ENCODE measurements around the gene TCF7L2.

The TCF7L2 gene

DNA sequence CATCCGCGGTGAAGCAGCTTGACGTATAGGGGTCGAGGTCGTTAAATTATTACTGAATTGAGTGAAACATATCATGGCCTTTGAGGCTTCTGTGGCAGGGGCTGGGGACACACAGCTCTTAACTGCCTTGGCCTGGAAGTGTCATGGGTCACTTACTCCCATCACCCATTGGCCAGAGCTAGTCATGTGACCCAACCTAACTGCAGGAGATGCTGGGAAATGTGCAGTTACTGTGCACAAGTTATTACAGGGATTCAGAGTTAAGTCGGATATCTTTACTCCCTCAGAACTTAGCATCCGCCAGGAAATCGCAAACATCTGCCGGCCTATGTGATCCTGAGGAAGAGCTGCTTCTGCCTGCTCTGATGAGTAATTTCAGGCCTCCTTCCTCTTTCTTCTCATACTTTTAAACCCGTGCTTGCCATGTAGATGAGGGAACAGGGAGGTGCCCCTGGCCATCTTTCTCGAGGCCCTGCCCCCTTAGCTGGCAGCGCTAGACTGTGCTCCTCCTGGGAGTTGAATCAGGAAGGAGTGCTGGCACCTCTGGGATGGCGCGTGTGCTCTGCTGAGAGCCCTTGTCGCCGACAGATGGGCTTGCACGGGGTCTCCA lies 203.6 kb downstream of the TCF7L2 start:
- Histone ChIP-seq H4K91ac (ENCODE audit: low read depth, low read length) (no peak overlapping the region), H2BK12ac (ENCODE audit: low read length) (no peak overlapping the region), H3K23ac (ENCODE audit: low read length) (no peak overlapping the region), H3K9ac (ENCODE audit: low read length) (no peak overlapping the region), H2BK5ac (ENCODE audit: low read depth, low read length, poor library complexity) (no peak overlapping the region), H3K27ac (ENCODE audit: low read depth, low read length) (no peak overlapping the region), H4K12ac (ENCODE audit: low read depth, low read length) (no peak overlapping the region), H3K4me3 (ENCODE audit: low read depth, low read length) (no peak overlapping the region), H3K9me3 (ENCODE audit: insufficient read depth, low read depth, low read length) (no peaks in the 10 kb centered on the region), H3K18ac (ENCODE audit: low read length) (no peak overlapping the region), H4K8ac (ENCODE audit: low read depth, low read length) (no peak overlapping the region), H3K79me1 (ENCODE audit: low read length) (no peaks in the 10 kb centered on the region), H3K27me3 (ENCODE audit: insufficient read depth, low read length) (no peaks in the 10 kb centered on the region), H3K4me1 (ENCODE audit: control insufficient read depth in 1 of 2, insufficient read depth in 2 of 2, low read length in 2 of 2) (no peaks in the 10 kb centered on the region), H3K4me2 (ENCODE audit: low read length) (no peak overlapping the region), H3K4ac (ENCODE audit: low read depth, low read length) (no peak overlapping the region), H2AFZ (ENCODE audit: insufficient read depth, low read length, poor library complexity) (no peak overlapping the region), H2AK5ac (ENCODE audit: low read length) (no peak overlapping the region), H3K79me2 (ENCODE audit: control insufficient read depth, insufficient read depth, low read length, poor library complexity) (no peaks in the 10 kb centered on the region), H3K14ac (ENCODE audit: low read length) (no peak overlapping the region), H3K36me3 (ENCODE audit: control insufficient read depth in 1 of 2, insufficient read depth in 2 of 2, low read length in 2 of 2) (peaks cover 45 to 68% of the 10 kb centered on the region in 2 experiments), H2BK120ac (ENCODE audit: insufficient read depth, low read length, poor library complexity) (no peak overlapping the region)
- peak in 1 of 2 donors; percentile 25 for DNase-seq
- no CpG with 5 or more reads among the region's 17 CpGs for WGBS (ENCODE audit: extremely low coverage, insufficient coverage, insufficient read length)

- no peak overlapping the region for H4K8ac ChIP-seq (ENCODE audit: low read depth, low read length)
- H3K4ac ChIP-seq (ENCODE audit: low read depth, low read length) = no peak overlapping the region
- H3K27ac ChIP-seq (ENCODE audit: low read depth, low read length) = no peak overlapping the region
- no peak overlapping the region for H2BK120ac ChIP-seq (ENCODE audit: insufficient read depth, low read length, poor library complexity)
- no peaks in the 10 kb centered on the region for H3K79me2 ChIP-seq (ENCODE audit: control insufficient read depth, insufficient read depth, low read length, poor library complexity)
- no peak overlapping the region for H3K23ac ChIP-seq (ENCODE audit: low read length)
- H2AK5ac ChIP-seq (ENCODE audit: low read length) = no peak overlapping the region
- H3K9me3 ChIP-seq (ENCODE audit: insufficient read depth, low read depth, low read length) = no peaks in the 10 kb centered on the region
- H3K4me1 ChIP-seq (ENCODE audit: control insufficient read depth in 1 of 2, insufficient read depth in 2 of 2, low read length in 2 of 2) = no peaks in the 10 kb centered on the region
- no peak overlapping the region for H2AFZ ChIP-seq (ENCODE audit: insufficient read depth, low read length, poor library complexity)
- no peak overlapping the region for H3K4me3 ChIP-seq (ENCODE audit: low read depth, low read length)
- H3K18ac ChIP-seq (ENCODE audit: low read length) = no peak overlapping the region
- no CpG with 5 or more reads among the region's 7 CpGs for WGBS (ENCODE audit: extremely low coverage, insufficient coverage, insufficient read length)
- H4K12ac ChIP-seq (ENCODE audit: low read depth, low read length) = no peak overlapping the region
- H4K91ac ChIP-seq (ENCODE audit: low read depth, low read length) = no peak overlapping the region
- DNase-seq = no peak
- no peaks in the 10 kb centered on the region for H3K27me3 ChIP-seq (ENCODE audit: insufficient read depth, low read length)
- peaks cover 44 to 61% of the 10 kb centered on the region in 2 experiments for H3K36me3 ChIP-seq (ENCODE audit: control insufficient read depth in 1 of 2, insufficient read depth in 2 of 2, low read length in 2 of 2)
- no peak overlapping the region for H2BK5ac ChIP-seq (ENCODE audit: low read depth, low read length, poor library complexity)
- H2BK12ac ChIP-seq (ENCODE audit: low read length) = no peak overlapping the region
- no peaks in the 10 kb centered on the region for H3K79me1 ChIP-seq (ENCODE audit: low read length)
- no peak overlapping the region for H3K4me2 ChIP-seq (ENCODE audit: low read length)
- H3K14ac ChIP-seq (ENCODE audit: low read length) = no peak overlapping the region
- H3K9ac ChIP-seq (ENCODE audit: low read length) = no peak overlapping the region
Measured at GRCh38 chr10:113157441-113157840, 207.4 kb downstream of the TCF7L2 start.

GRCh38 chr10:113158183-113158582 lies 208.1 kb downstream of the TCF7L2 start:
- no peak overlapping the region for H4K12ac ChIP-seq (ENCODE audit: low read depth, low read length)
- H3K79me1 ChIP-seq (ENCODE audit: low read length) = no peaks in the 10 kb centered on the region
- no peak overlapping the region for H2AK5ac ChIP-seq (ENCODE audit: low read length)
- H3K36me3 ChIP-seq (ENCODE audit: control insufficient read depth in 1 of 2, insufficient read depth in 2 of 2, low read length in 2 of 2) = peaks cover 38 to 54% of the 10 kb centered on the region in 2 experiments
- no peak overlapping the region for H3K4me2 ChIP-seq (ENCODE audit: low read length)
- no CpG with 5 or more reads among the region's 3 CpGs for WGBS (ENCODE audit: extremely low coverage, insufficient coverage, insufficient read length)
- H3K27me3 ChIP-seq (ENCODE audit: insufficient read depth, low read length) = no peaks in the 10 kb centered on the region
- H4K91ac ChIP-seq (ENCODE audit: low read depth, low read length) = no peak overlapping the region
- H3K27ac ChIP-seq (ENCODE audit: low read depth, low read length) = no peak overlapping the region
- H3K4me1 ChIP-seq (ENCODE audit: control insufficient read depth in 1 of 2, insufficient read depth in 2 of 2, low read length in 2 of 2) = no peaks in the 10 kb centered on the region
- no peak overlapping the region for H3K9ac ChIP-seq (ENCODE audit: low read length)
- H3K79me2 ChIP-seq (ENCODE audit: control insufficient read depth, insufficient read depth, low read length, poor library complexity) = no peaks in the 10 kb centered on the region
- no peak overlapping the region for H2BK5ac ChIP-seq (ENCODE audit: low read depth, low read length, poor library complexity)
- H2BK120ac ChIP-seq (ENCODE audit: insufficient read depth, low read length, poor library complexity) = no peak overlapping the region
- H2BK12ac ChIP-seq (ENCODE audit: low read length) = no peak overlapping the region
- H3K4ac ChIP-seq (ENCODE audit: low read depth, low read length) = no peak overlapping the region
- no peak for DNase-seq
- no peak overlapping the region for H3K18ac ChIP-seq (ENCODE audit: low read length)
- H4K8ac ChIP-seq (ENCODE audit: low read depth, low read length) = no peak overlapping the region
- H3K4me3 ChIP-seq (ENCODE audit: low read depth, low read length) = no peak overlapping the region
- no peak overlapping the region for H2AFZ ChIP-seq (ENCODE audit: insufficient read depth, low read length, poor library complexity)
- no peak overlapping the region for H3K14ac ChIP-seq (ENCODE audit: low read length)
- no peak overlapping the region for H3K23ac ChIP-seq (ENCODE audit: low read length)
- H3K9me3 ChIP-seq (ENCODE audit: insufficient read depth, low read depth, low read length) = no peaks in the 10 kb centered on the region

DNA sequence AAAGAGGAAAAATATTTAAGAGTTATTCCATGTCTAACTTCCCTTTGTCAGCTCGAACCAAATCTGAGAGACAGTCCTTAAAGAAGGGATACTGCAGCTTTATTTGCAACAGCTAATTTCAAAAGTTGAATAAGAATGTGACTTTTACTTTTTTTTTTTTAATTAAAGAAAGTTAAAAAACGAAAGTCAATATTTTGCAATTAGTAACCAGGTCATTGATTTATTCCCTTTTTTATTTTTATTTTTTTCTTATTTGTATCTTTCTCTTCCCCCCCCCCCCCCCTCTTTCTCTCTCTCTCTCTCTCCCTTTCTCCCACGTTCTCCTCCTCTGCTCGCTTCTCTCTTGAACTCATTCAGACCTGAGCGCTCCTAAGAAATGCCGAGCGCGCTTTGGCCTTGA lies 209.5 kb downstream of the TCF7L2 start:
- Histone ChIP-seq H3K14ac (ENCODE audit: low read length) (no peak overlapping the region), H2AK5ac (ENCODE audit: low read length) (no peak overlapping the region), H4K8ac (ENCODE audit: low read depth, low read length) (no peak overlapping the region), H4K91ac (ENCODE audit: low read depth, low read length) (no peak overlapping the region), H2BK12ac (ENCODE audit: low read length) (no peak overlapping the region), H3K27me3 (ENCODE audit: insufficient read depth, low read length) (no peaks in the 10 kb centered on the region), H3K36me3 (ENCODE audit: control insufficient read depth in 1 of 2, insufficient read depth in 2 of 2, low read length in 2 of 2) (peaks cover 29 to 48% of the 10 kb centered on the region in 2 experiments), H3K4ac (ENCODE audit: low read depth, low read length) (no peak overlapping the region), H3K18ac (ENCODE audit: low read length) (no peak overlapping the region), H3K4me1 (ENCODE audit: control insufficient read depth in 1 of 2, insufficient read depth in 2 of 2, low read length in 2 of 2) (peaks cover 0 to 2% of the 10 kb centered on the region in 2 experiments), H2AFZ (ENCODE audit: insufficient read depth, low read length, poor library complexity) (no peak overlapping the region), H3K4me2 (ENCODE audit: low read length) (no peak overlapping the region), H3K4me3 (ENCODE audit: low read depth, low read length) (no peak overlapping the region), H3K9me3 (ENCODE audit: insufficient read depth, low read depth, low read length) (no peaks in the 10 kb centered on the region), H3K79me2 (ENCODE audit: control insufficient read depth, insufficient read depth, low read length, poor library complexity) (no peaks in the 10 kb centered on the region), H3K79me1 (ENCODE audit: low read length) (no peaks in the 10 kb centered on the region), H3K27ac (ENCODE audit: low read depth, low read length) (no peak overlapping the region), H3K9ac (ENCODE audit: low read length) (no peak overlapping the region), H4K12ac (ENCODE audit: low read depth, low read length) (no peak overlapping the region), H2BK120ac (ENCODE audit: insufficient read depth, low read length, poor library complexity) (no peak overlapping the region), H2BK5ac (ENCODE audit: low read depth, low read length, poor library complexity) (no peak overlapping the region), H3K23ac (ENCODE audit: low read length) (no peak overlapping the region)
- whole genome bisulfite sequencing (ENCODE audit: extremely low coverage, insufficient coverage, insufficient read length) = no CpG with 5 or more reads among the region's 8 CpGs
- DNase-seq = no peak
